T-cell (primary cell): ENCODE results near the gene ERMARD. TPM values are rescaled to one million over a fixed set of nuclear protein-coding genes. Genes with fewer than 3 reads are reported as not detected.
"Not testable (repeated sequence)": the region's sequence is repeated elsewhere in the genome, so short reads cannot be mapped to it uniquely, and the experiment has no call there.

Source experiments
- ATAC-seq, 4 experiments: fragments of 200-7000 bp in 3 of 4; fragments of 150-1000 bp in 1 of 4; cut with Tn5 transposase; replicated peaks in 1 of 4; 1 replicate in 3 of 4; 2 replicates in 1 of 4; pipeline ENCODE4 v1.10.0; 2021; ENCODE audit warnings: moderate library complexity in 3 of 4, mild to moderate bottlenecking in 2 of 4, moderate number of reproducible peaks in 1 of 4
- CTCF ChIA-PET, 2 donors: fragments of 300-600 bp; sonication (Branson Sonifier 250); formaldehyde crosslinking; loops; one replicate each; lab custom pipeline; 2022; ENCODE audit warnings: antibody characterized with exemption in 2 of 2; lab: Charles Lee
- POLR2A ChIA-PET, 2 donors: fragments of 300-600 bp; sonication (Branson Sonifier 250); formaldehyde crosslinking; loops; one replicate each; lab custom pipeline; 2022; ENCODE audit warnings: antibody characterized with exemption in 2 of 2; lab: Charles Lee
- DNase-seq, 35 experiments: peaks; one replicate each; pipeline versions ENCODE4 v3.0.0 to v3.0.0-alpha.2; 2013 to 2023
- H3K27ac ChIP-seq: one replicate; pipeline ENCODE4 v1.5.1; 2013; ENCODE audit warnings: low read length
- H3K27me3 ChIP-seq, 2 experiments: replicated peaks in 1 of 2; 1 replicate in 1 of 2; 2 replicates in 1 of 2; pipeline versions ENCODE4 v1.6.1 to v1.7.0; 2013; ENCODE audit warnings: low read length in 1 of 2, mixed read lengths in 1 of 2; ENCODE audit not compliant: control insufficient read depth in 2 of 2, insufficient read depth in 2 of 2; ENCODE audit errors: extremely low read depth in 1 of 2
- H3K36me3 ChIP-seq, 2 donors: 1 replicate in 1 of 2; 2 replicates in 1 of 2; pipeline versions ENCODE4 v1.6.1 to v1.7.0; 2013; ENCODE audit warnings: low read length in 1 of 2; ENCODE audit not compliant: control insufficient read depth in 2 of 2, insufficient read depth in 1 of 2; ENCODE audit errors: extremely low read depth in 1 of 2
- H3K4me1 ChIP-seq, 2 experiments: 1 replicate in 1 of 2; 2 replicates in 1 of 2; pipeline versions ENCODE4 v1.6.1 to v1.7.0; 2013; ENCODE audit warnings: low read length in 2 of 2, mixed read lengths in 1 of 2; ENCODE audit not compliant: insufficient read depth in 2 of 2, control insufficient read depth in 1 of 2; ENCODE audit errors: extremely low read depth in 1 of 2
- H3K4me3 ChIP-seq, 2 donors: 1 replicate in 1 of 2; 2 replicates in 1 of 2; pipeline versions ENCODE4 v1.5.1 to v1.7.0; 2013; ENCODE audit warnings: mild to moderate bottlenecking in 2 of 2, low read length in 1 of 2, moderate library complexity in 1 of 2; ENCODE audit not compliant: control insufficient read depth in 1 of 2; ENCODE audit errors: extremely low read depth in 1 of 2
- H3K9me3 ChIP-seq: 2 replicates; pipeline ENCODE4 v1.7.0; 2013
- H3K27ac Mint-ChIP-seq, 2 donors: one replicate each; pipeline ENCODE4 v1.8.0; 2020 to 2021; ENCODE audit warnings: mild to moderate bottlenecking in 2 of 2, mixed read lengths in 2 of 2
- H3K27me3 Mint-ChIP-seq, 2 donors: one replicate each; pipeline ENCODE4 v1.8.0; 2021 to 2022; ENCODE audit warnings: mixed read lengths in 2 of 2
- H3K36me3 Mint-ChIP-seq: one replicate; pipeline ENCODE4 v1.8.0; 2021; ENCODE audit warnings: mixed read lengths
- H3K4me1 Mint-ChIP-seq, 3 donors: one replicate each; pipeline ENCODE4 v1.8.0; 2020 to 2022; ENCODE audit warnings: mixed read lengths in 3 of 3, mild to moderate bottlenecking in 1 of 3
- H3K4me3 Mint-ChIP-seq, 3 donors: one replicate each; pipeline ENCODE4 v1.8.0; 2020 to 2022; ENCODE audit warnings: mild to moderate bottlenecking in 3 of 3, mixed read lengths in 3 of 3, moderate library complexity in 3 of 3
- H3K9me3 Mint-ChIP-seq, 3 donors: one replicate each; pipeline ENCODE4 v1.8.0; 2020 to 2022; ENCODE audit warnings: mixed read lengths in 3 of 3
- WGBS: methylation state at CpG from one replicate; pipeline ENCODE4 v1.1.5; 2013; ENCODE audit warnings: missing lambda C conversion rate; ENCODE audit not compliant: insufficient coverage; 5-methylcytosine and 5-hydroxymethylcytosine counted together
- total RNA-seq, 35 experiments: library from RNA in 6 of 35; stranded (reverse) in 6 of 35; fragments of 120-200 nt in 1 of 35; gene quantifications; one replicate each; pipeline versions ENCODE4 v1.2.1 to v1.2.4 and lab custom pipeline; 2013 to 2026

ERMARD gene
- total RNA-seq, 5 donors from 2014 or later (not counting 1 experiment from before 2014, with no cell fraction given) = 24.7 to 35.7 (median 29.9) TPM

DNA sequence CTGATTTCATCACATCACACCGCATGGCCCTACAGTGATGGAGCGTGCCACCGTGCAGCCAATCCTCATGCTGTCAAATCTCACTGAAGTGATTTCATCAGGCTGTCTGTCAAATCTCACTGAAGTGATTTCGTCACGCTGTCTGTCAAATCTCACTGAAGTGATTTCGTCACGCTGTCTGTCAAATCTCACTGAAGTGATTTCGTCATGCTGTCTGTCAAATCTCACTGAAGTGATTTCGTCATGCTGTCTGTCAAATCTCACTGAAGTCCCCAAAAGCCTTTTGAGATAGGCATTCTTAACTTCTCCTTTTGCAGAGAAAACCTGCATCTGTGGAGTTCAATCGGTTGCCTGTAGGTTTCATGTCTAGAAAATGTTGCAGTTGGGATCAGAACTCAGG is 14.4 kb downstream of the ERMARD start:
- H3K4me3 ChIP-seq, H3K4me1 ChIP-seq, H3K4me1 Mint-ChIP-seq, H3K27me3 Mint-ChIP-seq, ATAC-seq, H3K27ac ChIP-seq, H3K27me3 ChIP-seq, H3K4me3 Mint-ChIP-seq, H3K27ac Mint-ChIP-seq, DNase-seq, H3K9me3 ChIP-seq, H3K9me3 Mint-ChIP-seq, POLR2A ChIA-PET: not testable (repeated sequence)
- peaks cover 60% of the 10 kb centered on the region for H3K36me3 Mint-ChIP-seq
- CTCF ChIA-PET = interaction anchor here in 1 of 2 donors (1.1 kb wide), 1 partner anchor 8 kb away, joined by 4 read pairs; no protein-coding TSS in a partner anchor
- peaks cover 12 to 57% of the 10 kb centered on the region in 2 donors for H3K36me3 ChIP-seq
- WGBS = 100% methylated on average over 9 of the region's 10 CpGs

GRCh38 chr6:169766232-169766631 is 14.8 kb downstream of the ERMARD start:
- no peak for DNase-seq
- H3K9me3 ChIP-seq = no peaks in the 10 kb centered on the region
- ChIA-PET POLR2A (no interaction called here), CTCF (no interaction called here)
- H3K4me3 ChIP-seq = no peak overlapping the region
- Mint-ChIP-seq H3K27ac (no peak overlapping the region), H3K27me3 (no peaks in the 10 kb centered on the region), H3K4me3 (no peak overlapping the region), H3K36me3 (peaks cover 58% of the 10 kb centered on the region), H3K9me3 (no peaks in the 10 kb centered on the region), H3K4me1 (no peaks in the 10 kb centered on the region)
- WGBS = 95% methylated on average over 5 of the region's 5 CpGs
- no peak overlapping the region for H3K27ac ChIP-seq
- peaks cover 12 to 54% of the 10 kb centered on the region in 2 donors for H3K36me3 ChIP-seq
- ATAC-seq = no peak
- no peaks in the 10 kb centered on the region for H3K27me3 ChIP-seq
- no peaks in the 10 kb centered on the region for H3K4me1 ChIP-seq

GRCh38 chr6:169766921-169767736 is 15.7 kb downstream of the ERMARD start:
- Histone ChIP-seq H3K4me3 (no peak overlapping the region), H3K4me1 (no peaks in the 10 kb centered on the region), H3K27ac (no peak overlapping the region), H3K9me3 (no peaks in the 10 kb centered on the region), H3K36me3 (peaks cover 9 to 59% of the 10 kb centered on the region in 2 donors), H3K27me3 (no peaks in the 10 kb centered on the region)
- no peak overlapping the region for H3K4me3 Mint-ChIP-seq
- POLR2A ChIA-PET = no interaction called here
- H3K27me3 Mint-ChIP-seq = no peaks in the 10 kb centered on the region
- CTCF ChIA-PET = no interaction called here
- WGBS = 97% methylated on average over 13 of the region's 13 CpGs
- DNase-seq = no peak
- peaks cover 58% of the 10 kb centered on the region for H3K36me3 Mint-ChIP-seq
- no peaks in the 10 kb centered on the region for H3K4me1 Mint-ChIP-seq
- no peaks in the 10 kb centered on the region for H3K9me3 Mint-ChIP-seq
- no peak overlapping the region for H3K27ac Mint-ChIP-seq
- ATAC-seq = no peak

DNA sequence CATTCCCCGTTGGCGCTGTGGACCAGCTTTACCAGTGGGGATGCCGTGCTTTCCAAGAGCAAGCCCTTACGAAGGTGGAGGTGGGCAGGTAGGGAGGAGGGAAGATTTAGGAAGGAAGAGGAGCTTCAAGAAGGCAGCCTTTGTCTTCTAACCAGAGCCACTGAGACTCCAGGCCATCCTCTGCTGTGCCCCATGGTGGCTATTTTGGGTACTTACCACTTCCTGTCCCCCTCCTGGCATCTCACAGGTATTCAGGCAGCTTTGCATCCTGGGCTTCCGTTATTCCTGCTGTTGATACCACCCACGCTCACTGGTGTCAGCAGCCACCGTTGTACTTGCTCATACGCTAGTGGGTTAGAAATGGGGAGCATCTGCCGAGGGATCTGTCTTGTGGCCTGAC is 22.9 kb downstream of the ERMARD start:
- H3K4me3 ChIP-seq = no peak overlapping the region
- Mint-ChIP-seq H3K36me3 (peaks cover 50% of the 10 kb centered on the region), H3K9me3 (no peaks in the 10 kb centered on the region), H3K27me3 (no peaks in the 10 kb centered on the region), H3K4me3 (no peak overlapping the region), H3K4me1 (no peaks in the 10 kb centered on the region), H3K27ac (no peak overlapping the region)
- no peak overlapping the region for H3K27ac ChIP-seq
- no peaks in the 10 kb centered on the region for H3K9me3 ChIP-seq
- ATAC-seq = no peak
- H3K27me3 ChIP-seq = no peaks in the 10 kb centered on the region
- H3K36me3 ChIP-seq = peaks cover 8 to 44% of the 10 kb centered on the region in 2 donors
- 83% methylated on average over 8 of the region's 9 CpGs for WGBS
- DNase-seq = peak in 1 of 35 experiments; percentile 14
- CTCF ChIA-PET = interaction anchor here (0.6 to 1.9 kb wide), 3 partner anchors 9 to 742 kb away, joined by 3 to 4 read pairs (median 3); no protein-coding TSS in a partner anchor
- no peaks in the 10 kb centered on the region for H3K4me1 ChIP-seq
- POLR2A ChIA-PET = no interaction called here

- peaks cover 8 to 50% of the 10 kb centered on the region in 2 donors for H3K36me3 ChIP-seq
- no peak overlapping the region for H3K27ac Mint-ChIP-seq
- WGBS = 97% methylated on average over 9 of the region's 10 CpGs
Measured at GRCh38 chr6:169775321-169775720, 23.9 kb downstream of the ERMARD start.

DNA sequence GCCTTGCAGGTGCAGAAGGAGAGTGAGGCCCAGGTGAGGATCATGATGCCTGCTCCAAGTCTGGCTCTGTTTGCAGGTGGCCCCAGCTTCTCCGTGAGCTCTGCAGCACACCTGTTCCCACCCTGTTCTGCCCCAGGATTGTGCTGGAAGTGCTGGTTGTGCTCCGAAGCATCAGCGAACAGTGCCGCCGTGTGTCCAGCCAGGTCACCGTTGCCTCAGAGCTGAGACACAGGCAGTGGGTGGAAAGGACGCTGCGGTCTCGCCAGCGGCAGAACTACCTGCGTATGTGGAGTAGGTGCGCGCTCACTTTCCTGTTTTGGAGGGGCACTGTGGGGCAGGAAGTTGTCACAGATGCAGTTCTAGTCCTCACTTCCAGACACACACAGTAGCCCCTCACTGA is 25.0 kb downstream of the ERMARD start:
- no peaks in the 10 kb centered on the region for H3K27me3 ChIP-seq
- peaks cover 13 to 57% of the 10 kb centered on the region in 2 donors for H3K36me3 ChIP-seq
- no peak for DNase-seq
- ChIA-PET POLR2A (no interaction called here), CTCF (no interaction called here)
- H3K4me1 ChIP-seq = no peaks in the 10 kb centered on the region
- H3K9me3 ChIP-seq = peaks cover 1% of the 10 kb centered on the region
- no peak overlapping the region for H3K27ac ChIP-seq
- 100% methylated on average over 2 of the region's 13 CpGs for WGBS
- H3K4me3 ChIP-seq = no peak overlapping the region
- Mint-ChIP-seq H3K9me3 (no peaks in the 10 kb centered on the region), H3K4me1 (no peaks in the 10 kb centered on the region), H3K27ac (no peak overlapping the region), H3K4me3 (no peak overlapping the region), H3K36me3 (peaks cover 52% of the 10 kb centered on the region), H3K27me3 (no peaks in the 10 kb centered on the region)
- ATAC-seq = no peak

More at GRCh38 chr6:169775321-169775720, 23.9 kb downstream of the ERMARD start:
- no peak overlapping the region for H3K4me3 Mint-ChIP-seq
- ChIA-PET POLR2A (no interaction called here), CTCF (no interaction called here)
- H3K4me1 Mint-ChIP-seq = no peaks in the 10 kb centered on the region
- DNase-seq = no peak
- H3K4me3 ChIP-seq = no peak overlapping the region
- no peaks in the 10 kb centered on the region for H3K9me3 ChIP-seq
- H3K4me1 ChIP-seq = no peaks in the 10 kb centered on the region
- H3K27ac ChIP-seq = no peak overlapping the region
- no peaks in the 10 kb centered on the region for H3K27me3 ChIP-seq
- H3K36me3 Mint-ChIP-seq = peaks cover 43% of the 10 kb centered on the region
- ATAC-seq = no peak
- H3K27me3 Mint-ChIP-seq = no peaks in the 10 kb centered on the region
- no peaks in the 10 kb centered on the region for H3K9me3 Mint-ChIP-seq
